OCI-LY3 (cell line): ENCODE measurements around the gene ZNF710.

Source experiments
- EZH2phosphoT487 ChIP-seq: fragments of 200-600 bp; shearing (Covaris generic); IDR thresholded peaks from 2 replicates; pipeline ENCODE4 v1.6.1; 2018; ENCODE audit warnings: antibody characterized with exemption, mixed run types, low read depth
- TF ChIP-seq, protein P1 (sequence below): fragments of 200-600, 300-600 bp; sonication (generic); IDR thresholded peaks from 2 replicates; pipeline ENCODE4 v1.5.1; 2014; ENCODE audit warnings: antibody characterized with exemption, low read length, low read depth

DNA sequence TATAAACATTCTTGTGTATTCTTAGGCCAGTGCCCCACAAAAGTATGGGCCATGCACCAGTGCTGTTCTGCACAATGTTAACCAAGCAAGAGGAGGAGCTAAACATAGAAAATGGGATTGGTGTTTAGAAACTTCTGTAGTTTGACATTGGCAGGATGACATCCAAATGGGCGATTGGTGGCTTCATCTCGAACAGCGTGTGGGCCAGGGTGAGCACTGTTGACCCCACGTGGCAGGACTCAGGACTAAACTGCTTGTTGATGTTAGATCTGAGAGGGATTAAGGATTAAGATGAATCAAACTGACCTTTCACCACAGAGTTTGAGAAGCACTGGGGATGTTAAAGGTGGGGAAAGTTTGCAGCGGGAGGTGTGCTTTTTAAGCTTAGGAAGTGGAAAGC is 31.9 kb downstream of the ZNF710 start:
- TF ChIP-seq EZH2phosphoT487: no peak
- TF ChIP-seq, protein P1, sequence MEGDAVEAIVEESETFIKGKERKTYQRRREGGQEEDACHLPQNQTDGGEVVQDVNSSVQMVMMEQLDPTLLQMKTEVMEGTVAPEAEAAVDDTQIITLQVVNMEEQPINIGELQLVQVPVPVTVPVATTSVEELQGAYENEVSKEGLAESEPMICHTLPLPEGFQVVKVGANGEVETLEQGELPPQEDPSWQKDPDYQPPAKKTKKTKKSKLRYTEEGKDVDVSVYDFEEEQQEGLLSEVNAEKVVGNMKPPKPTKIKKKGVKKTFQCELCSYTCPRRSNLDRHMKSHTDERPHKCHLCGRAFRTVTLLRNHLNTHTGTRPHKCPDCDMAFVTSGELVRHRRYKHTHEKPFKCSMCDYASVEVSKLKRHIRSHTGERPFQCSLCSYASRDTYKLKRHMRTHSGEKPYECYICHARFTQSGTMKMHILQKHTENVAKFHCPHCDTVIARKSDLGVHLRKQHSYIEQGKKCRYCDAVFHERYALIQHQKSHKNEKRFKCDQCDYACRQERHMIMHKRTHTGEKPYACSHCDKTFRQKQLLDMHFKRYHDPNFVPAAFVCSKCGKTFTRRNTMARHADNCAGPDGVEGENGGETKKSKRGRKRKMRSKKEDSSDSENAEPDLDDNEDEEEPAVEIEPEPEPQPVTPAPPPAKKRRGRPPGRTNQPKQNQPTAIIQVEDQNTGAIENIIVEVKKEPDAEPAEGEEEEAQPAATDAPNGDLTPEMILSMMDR: no peak
